Bronchial smooth muscle cell (primary cell): Measurements from ENCODE around the gene RCN2. TPM values are rescaled to one million over a fixed set of nuclear protein-coding genes. Genes with fewer than 3 reads are reported as not detected.

Experiments used
- total RNA-seq: library from RNA; depleted of rRNA; stranded (reverse); fragments of >200 nt; gene quantifications from 2 replicates; pipeline ENCODE4 v1.2.1, GENCODE V29; 2014

RCN2 gene, protein sequence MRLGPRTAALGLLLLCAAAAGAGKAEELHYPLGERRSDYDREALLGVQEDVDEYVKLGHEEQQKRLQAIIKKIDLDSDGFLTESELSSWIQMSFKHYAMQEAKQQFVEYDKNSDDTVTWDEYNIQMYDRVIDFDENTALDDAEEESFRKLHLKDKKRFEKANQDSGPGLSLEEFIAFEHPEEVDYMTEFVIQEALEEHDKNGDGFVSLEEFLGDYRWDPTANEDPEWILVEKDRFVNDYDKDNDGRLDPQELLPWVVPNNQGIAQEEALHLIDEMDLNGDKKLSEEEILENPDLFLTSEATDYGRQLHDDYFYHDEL
- 25.9 and 38.3 TPM in 2 replicates for total RNA-seq

DNA sequence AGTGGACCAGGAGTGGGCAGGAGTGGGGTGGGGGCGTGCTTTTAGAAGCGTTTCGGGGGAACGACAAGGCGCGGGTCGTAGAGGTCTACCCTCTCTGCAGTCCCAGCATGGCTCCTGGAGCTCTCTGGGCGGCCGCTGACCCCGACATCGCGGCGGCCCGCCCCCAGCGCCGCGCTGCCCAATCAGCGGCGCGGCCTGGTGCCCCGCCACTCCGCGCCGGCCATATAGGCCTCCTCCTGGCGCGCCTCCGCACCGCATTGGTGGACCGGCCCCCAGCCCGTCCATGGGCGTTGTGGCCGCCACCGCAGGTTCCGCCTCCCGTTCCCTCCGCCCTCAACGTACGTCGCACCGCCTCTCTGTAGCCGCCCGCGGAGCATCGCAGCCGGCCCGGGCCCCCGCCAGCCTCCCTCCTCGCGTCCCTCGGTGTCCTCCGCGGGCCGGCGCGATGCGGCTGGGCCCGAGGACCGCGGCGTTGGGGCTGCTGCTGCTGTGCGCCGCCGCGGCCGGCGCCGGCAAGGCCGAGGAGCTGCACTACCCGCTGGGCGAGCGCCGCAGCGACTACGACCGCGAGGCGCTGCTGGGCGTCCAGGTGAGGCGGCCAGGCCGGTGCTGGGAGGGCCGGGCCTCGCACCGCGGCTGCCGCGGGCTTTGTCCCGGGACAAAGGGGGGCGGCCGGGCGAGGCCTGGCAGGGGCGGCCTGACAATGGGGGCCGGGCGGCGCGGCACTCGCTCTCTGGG lies at the start of gene RCN2:
TSS of gene RCN2 (plus strand) at position 353 of the 738 bp plus-strand sequence. CDS start at position 446, 93 bp downstream.

DNA sequence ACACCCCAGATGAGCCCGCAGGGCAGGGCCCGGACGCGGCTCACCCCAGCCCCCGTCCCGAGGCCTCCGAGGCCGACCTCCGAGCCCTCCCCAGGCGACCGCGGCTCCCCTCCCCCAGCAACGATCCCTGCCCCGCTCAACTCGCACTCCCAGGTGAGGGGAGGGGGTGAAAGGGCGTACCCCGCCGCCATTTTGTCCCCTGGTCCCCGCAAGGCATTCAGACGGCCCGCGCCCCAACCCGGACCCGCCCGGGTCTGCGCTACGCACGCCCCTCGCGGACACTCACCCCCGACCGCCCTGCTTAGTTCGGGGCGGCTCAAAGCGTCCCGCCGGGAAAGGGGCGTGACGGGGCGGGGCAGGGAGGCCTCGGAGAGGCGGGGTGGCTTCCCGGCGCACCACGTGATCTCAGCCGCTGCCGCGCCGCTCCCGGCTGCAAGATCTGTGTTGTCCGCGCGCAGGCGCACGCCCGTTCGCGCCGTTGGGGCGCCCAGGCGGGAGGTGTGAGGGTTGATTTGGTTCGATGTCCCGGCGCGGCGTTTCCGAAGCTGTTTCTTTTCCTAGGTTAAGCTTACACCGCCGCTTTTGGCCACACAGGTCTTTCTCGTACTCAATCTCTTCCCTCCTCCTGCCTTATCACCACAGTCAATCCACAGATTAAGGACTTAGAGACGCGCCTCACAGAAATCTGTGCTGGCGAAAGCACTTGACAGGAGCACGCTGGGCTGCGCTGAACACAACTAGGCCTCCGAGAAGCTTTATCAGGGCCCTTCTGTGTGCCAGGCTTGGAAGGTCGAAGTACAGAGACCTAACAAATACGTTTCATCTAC lies 26.3 kb upstream of the RCN2 start, which contains the start of gene SCAPER:
TSS of gene SCAPER (minus strand) at position 328 of the 827 bp plus-strand sequence. CDS start 21,523 bp downstream, outside the sequence.

DNA sequence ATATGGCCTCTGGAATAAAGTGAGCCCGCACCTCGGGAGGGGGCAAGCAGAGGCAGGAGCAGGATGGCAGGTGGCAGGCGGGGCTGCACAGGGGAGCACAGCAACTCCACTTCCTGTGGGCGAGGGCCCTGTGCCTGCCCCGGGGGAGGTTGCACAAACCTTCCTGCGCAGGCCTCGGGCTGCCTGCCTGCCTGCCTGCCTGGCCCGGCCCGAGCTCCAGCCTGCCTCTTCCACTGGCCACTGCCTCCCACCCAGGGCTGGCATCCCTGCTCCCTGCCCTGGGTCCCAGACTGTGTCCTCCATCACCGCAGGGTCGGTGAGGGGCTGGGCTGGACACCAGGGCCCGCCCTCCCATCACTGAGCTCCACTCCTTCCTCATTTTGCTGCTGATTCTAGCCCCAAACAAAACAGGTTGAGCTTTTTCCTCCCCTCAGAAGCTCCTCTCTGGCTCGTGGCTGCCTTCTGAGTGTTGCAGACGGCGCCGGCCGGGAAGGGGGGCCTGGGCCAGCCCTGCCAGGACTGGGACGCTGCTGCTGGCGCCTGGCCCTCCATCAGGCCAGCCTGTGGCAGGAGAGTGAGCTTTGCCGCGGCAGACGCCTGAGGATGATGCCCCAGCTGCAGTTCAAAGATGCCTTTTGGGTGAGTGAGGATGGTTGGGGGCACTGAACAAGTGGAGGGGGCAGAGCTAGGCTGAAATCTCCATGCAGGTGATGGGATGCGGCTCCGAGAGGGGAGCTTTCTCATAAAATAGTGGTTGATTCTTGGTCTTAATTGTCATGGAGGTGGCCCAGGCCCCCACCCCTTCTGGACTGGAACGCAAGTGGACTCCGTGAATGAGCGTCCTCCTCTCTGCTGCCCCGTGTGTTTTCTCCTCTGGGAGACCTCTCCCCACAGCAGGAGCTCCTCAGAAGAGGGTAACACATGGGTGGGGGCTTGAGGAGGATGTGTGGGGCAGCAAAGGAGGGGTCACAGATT lies 63.7 kb downstream of the RCN2 start, which contains the start of gene PSTPIP1:
TSS of gene PSTPIP1 (plus strand) at position 156 of the 975 bp plus-strand sequence. CDS start at position 604, 448 bp downstream.

Other genes starting within 250 kb of the RCN2 start
- 4.7 and 6.9 TPM in 2 replicates for gene SCAPER, start 26.4 kb upstream of the RCN2 start, total RNA-seq
- 0.32 TPM in 1 of 2 replicates, not detected in the other for gene PSTPIP1, start 63.4 kb downstream of the RCN2 start, total RNA-seq
- 170 and 172 TPM in 2 replicates for gene TSPAN3, start 139.4 kb downstream of the RCN2 start, total RNA-seq